ENCODE measurements around the gene ECSCR.
"Not testable (repeated sequence)": the region's sequence is repeated elsewhere in the genome, so short reads cannot be mapped to it uniquely, and the experiment has no call there.

Gene ECSCR

GRCh38 chr5:139462586-139463276 lies at the start of gene ECSCR:
TSS of gene ECSCR (minus strand) at chr5:139462743. CDS start at chr5:139462670, 73 bp downstream.
- DNase-seq = no peak

- not testable (repeated sequence) for DNase-seq
These were observed 42.2 kb upstream of the ECSCR start for GRCh38 chr5:139504722-139505121.

DNA sequence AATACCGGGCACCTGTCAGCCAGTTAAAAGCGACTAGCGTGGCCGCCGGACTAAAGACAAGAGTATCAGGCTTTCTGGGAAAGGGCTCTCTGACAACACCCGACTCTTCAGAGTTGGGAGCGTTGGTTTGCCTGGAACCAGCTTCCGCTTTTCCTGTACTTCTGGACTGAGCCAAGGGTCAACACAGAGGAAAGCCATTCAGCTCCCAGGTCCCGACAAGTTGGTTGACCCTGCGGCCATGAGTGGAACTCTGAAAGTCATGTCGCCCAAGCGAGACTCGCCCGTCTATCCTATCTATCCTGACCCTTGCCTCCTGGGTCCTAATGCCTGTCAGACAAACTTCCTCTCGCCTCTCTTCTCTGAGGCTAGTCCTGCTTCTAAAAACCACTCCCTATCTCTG lies 41.3 kb upstream of the ECSCR start:
- DNase-seq = peak; percentile 41

DNA sequence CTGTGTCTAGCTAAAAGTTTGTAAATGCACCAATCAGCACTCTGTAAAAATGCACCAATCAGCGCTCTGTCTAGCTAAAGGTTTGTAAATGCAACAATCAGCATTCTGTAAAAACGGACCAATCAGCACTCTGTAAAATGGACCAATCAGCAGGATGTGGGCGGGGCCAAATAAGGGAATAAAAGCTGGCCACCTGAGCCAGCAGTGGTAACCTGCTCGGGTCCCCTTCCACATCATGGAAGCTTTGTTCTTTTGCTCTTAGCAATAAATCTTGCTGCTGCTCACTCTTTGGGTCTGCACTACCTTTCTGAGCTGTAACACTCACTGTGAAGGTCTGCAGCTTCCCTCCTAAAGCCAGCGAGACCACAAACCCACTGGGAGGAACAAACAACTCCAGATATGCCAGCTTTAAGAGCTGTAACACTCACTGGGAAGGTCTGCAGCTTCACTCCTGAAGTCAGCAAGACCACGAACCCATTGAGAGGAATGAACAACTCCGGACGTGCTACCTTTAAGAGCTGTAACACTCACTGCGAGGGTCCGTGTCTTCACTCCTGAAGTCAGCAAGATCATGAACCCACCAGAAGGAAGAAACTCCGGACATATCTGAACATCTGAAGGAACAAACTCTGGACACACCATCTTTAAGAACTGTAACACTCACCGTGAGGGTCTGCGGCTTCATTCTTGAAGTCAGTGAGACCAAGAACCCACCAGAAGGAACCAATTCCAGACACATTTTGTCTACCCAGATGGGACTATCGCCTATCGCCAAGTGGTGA lies 40.7 kb upstream of the ECSCR start:
- not testable (repeated sequence) for DNase-seq

DNA sequence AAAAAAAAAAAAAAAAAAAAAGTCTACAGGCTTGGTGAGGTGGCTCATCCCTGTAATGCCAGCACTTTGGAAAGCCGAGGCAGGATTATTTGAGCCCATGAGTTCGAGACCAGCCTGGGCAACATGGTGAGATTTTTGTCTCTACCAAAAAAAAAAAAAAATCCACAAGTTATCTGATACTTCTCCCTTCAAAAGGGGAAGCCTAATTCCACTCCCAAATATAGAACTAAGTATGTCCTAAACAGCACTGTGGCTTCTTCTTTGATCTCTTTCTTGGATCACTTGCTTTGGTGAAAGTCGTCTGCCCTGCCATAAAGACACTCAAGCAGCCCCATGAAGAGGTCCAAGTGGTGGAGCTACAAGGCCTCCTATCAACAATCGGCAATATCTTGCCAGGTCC lies 38.8 kb upstream of the ECSCR start:
- DNase-seq = peak; percentile 25

DNA sequence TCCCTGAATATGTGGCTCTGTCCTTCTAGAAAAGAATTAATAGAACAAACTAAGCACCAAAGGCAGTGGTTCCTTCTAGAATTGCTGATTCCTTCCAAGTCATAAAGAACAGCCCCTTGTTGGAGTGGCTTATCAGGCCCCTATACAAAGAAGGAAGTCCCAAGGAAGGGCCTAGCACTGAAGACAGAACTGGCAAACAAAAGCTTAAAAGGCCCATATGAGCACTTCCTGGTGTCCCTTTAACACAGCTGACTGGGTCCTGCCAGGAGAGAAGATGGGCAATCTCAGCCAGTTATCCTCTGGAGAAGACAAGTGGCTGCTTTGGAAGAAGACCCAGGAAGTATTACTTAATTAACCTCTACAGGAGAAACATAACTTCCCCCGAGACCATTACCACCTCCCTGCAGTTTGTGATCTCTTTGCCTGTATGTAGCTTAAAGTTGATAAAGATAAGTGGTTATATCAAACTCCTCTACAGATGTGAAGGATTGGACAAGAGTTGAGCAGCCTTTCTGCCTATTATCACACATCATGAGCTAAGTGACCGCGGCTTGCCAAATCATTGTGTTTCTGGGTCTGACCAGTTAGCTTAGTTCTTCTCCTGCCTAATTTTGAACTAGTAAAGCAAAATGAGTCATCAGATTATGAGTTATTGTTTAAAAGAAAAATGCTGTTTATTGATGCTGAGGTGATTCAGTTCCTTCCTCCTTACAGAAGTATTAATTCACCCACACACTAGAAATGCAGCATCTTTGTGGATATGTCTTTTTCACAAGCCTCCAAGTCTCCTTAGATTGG lies 33.3 kb upstream of the ECSCR start:
- DNase-seq = peak; percentile 68

DNA sequence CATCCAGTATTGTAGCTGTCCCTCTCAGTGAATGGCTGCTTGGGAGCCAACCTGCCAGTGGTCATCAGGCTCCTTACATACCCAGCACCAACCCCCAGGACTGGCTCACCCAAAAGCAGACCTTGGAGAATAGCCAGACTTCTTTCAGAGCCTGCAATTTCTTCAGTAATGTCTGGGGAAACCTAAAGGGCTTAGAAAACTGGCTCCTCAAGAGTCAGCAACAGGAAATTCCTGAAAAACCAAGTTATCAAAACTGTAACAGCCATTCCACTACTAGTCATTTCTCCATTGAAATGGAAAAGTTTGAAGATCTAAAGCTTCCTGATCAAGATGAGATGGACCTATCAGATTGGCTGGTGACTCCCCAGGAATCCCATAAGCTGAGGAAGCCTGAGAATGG lies 32.3 kb upstream of the ECSCR start:
- DNase-seq = no peak

GRCh38 chr5:139494256-139494655 lies 31.7 kb upstream of the ECSCR start:
- no peak for DNase-seq

DNA sequence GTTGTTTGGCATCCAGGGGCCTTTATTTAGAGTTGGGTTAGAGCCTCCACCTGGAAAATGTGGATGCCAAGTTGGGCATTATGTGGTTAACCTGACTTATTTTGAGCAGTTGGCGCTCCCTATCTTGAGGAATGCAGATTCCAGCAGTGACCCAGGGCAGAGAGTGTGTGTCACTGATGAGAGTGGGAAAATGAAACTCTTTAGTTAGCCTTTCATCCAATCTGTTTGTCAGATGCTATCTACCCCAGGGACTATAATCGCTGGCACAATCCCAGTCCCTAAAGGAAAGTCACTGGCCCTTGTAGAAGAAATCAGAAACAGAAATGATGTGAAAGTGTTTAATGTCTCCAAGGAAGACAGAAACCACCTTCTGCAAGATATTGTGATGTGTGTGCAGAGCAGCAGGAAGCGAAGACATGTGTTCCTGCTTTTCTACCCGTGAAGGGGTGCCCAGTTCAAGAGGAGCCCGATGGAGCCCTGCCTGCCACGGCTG lies 30.2 kb upstream of the ECSCR start:
- peak; percentile 43 for DNase-seq

DNA sequence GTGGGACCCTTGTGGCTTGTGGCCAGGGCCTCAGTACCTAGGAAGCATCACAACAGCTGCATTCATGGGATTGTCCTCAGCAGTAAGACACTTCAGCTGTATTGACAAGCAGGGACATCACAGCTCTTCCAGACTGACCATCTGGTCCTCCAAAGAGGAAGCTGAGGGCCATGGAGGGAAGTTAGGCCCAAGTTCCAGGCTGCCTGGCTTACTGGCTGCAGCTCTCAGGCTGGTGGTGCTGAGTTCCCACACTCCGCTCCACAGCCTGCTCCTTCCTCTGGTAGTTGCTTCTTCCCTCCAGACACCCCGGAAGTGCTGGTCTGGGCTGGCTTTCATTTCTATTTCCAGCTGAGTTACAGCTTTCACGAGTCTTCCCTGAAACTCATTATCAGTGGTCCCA lies 25.7 kb upstream of the ECSCR start:
- DNase-seq = peak; percentile 19

DNA sequence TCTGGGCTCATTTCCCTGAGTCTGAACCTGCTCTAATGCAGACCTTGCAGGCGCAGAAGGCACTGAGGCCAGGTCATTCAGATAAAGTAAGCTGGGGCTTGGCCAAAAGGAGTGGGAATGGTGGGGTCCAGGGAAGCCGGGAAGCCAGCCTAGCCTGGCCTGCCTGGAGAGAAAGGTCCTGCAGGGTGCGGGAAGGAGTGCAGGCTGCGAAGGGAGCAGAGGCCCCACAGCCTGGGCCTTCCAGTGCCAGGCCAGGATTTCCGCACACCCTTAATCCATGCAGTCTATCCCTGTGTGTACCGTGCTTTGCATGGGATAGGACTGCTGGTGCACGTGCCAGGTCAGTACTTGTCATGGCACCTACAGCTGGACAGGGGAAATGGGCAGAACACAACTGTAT lies 23.7 kb upstream of the ECSCR start:
- no peak for DNase-seq

- not testable (repeated sequence) for DNase-seq
These were observed 20.3 kb upstream of the ECSCR start for GRCh38 chr5:139482890-139483208.

GRCh38 chr5:139482050-139482889 lies 19.7 kb upstream of the ECSCR start, which contains the start of gene STING1:
TSS of gene STING1 (minus strand) at chr5:139482758. CDS start at chr5:139481704, 1,054 bp downstream.
- DNase-seq = peak; percentile 97

DNA sequence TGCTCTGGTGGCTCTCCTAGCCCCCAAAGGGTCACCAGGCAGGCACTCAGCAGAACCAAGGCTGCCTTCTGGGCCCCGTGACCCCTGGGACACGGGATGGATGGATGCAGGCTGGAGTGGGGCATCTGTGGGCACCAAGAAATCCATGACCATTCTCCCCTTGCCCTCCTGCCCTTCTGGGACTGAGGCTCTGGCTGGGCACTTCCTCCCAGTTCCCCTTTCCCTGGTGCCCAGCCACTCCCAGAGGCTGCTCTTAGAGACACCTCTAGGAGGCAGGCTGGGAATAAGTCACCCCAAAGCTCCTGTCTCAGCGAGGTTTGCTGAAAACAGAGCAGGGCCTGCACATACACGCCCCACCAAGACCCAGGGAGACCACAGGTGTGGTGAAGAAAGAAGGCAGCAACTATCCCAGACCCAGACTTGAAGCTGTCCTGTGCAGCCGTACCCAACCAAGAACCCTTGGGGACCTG lies 19.1 kb upstream of the ECSCR start:
- peak; percentile 74 for DNase-seq

DNA sequence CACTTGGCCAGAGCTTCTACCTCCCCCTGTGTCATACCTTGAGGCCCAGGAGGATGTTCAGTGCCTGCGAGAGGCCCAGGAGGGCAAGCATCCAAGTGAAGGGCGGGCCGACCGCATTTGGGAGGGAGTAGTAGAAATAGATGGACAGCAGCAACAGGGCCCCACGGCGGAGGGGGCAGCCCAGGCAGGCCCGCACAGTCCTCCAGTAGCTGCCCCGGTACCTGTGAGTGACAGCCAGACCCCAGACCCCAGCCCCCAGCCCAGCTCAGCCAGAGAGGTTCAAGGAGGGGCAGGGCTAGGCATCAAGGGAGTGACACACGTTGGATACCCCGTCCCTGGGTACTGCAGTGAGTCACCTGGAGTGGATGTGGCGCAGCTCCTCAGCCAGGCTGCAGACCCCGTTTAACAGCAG lies 18.6 kb upstream of the ECSCR start:
- DNase-seq = peak; percentile 54

DNA sequence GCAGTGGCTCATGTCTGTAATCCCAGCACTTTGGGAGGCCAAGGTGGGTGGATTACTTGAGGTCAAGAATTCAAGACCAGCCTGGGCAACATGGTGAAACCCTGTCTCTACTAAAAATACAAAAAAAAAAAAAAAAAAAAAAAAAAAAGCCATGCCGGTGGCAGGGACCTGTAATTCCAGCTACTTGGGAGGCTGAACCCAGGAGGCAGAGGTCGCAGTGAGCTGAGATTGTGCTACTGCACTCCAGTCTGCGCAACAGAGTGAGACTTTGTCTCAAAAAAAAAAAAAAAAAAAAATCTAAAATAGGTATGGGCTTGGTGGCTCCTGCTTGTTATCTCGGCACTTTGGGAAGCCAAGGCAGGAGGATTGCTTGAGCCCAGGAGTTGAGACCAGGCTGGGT lies 17.2 kb upstream of the ECSCR start:
- DNase-seq = not testable (repeated sequence)

DNA sequence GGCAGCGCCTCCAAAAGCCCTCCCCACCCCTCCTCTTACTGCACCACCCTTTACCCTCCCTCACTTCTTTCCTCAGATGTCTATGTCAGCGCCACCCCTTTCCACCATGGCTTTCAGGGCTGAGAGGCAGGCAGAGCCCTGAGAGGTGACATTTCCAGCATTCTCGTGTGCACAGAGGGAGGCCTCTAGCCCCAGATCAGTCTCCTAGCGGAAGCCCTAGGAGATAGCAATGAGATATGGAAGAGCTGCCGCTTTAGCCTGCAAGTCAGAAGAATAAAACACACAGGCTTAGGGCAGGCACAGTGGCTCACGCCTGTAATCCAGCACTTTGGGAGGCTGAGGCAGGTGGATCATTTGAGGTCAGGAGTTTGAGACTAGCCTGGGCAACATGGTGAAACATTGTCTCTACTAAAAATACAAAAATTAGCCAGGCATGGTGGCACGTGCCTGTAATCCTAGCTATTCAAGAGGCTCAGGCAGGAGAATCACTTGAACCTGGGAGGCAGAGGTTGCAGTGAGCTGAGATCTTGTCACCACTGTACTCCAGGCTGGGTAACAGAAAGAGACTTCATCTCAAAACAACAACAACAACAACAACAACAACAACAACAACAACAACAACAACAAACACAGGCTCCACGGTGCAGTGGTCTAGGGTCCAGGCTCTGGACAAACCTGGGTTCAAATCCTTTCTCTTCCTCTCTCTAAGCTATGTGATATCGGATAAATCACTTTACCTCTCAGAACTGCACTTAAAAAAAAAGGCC lies 16.3 kb upstream of the ECSCR start:
- peak; percentile 63 for DNase-seq

- peak; percentile 40 for DNase-seq
These were observed 13.5 kb upstream of the ECSCR start for GRCh38 chr5:139475865-139476617.

DNA sequence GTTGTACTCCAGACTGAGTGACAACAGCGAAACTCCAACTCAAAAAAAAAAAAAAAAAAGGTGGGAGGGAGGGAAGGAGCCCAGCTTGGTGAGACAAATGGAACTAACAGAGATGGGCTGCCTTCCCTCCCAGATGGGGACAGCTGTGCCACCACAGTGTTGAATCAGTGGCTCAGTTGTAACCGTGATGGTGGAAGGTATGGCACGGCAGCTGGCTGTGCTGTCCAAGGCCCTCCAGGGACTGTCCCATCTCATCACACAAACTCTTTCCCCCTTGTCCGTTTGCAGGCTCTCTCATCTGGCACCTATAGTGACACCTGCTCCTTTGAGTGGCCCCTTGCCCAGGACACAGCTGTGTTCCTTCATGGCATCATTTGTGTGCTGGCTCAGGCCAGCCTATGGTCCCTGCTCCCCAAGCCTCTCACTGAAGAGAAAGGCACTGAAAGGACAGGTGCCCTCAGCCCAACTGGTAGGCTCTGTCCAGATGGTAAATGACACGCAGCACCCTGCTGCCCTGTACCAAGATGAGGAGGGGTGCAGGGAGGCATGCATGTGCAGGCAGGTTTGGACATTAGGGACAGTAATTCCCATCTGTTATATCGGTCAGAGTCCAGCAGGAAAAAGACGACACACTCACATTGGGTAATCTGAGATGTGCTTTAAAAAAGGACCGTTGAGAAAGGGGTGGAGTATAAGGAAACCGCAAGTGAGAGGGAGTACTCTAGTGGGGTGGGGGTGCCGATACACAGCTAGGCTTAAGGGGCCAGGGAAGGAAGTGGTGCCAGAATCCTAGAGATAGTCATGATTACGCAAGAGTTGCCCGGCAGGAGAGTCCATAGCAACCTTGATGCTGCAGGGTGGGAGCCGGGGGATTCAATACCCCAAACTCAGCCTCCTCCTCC lies 12.6 kb upstream of the ECSCR start:
- peak; percentile 97 for DNase-seq

GRCh38 chr5:139473565-139473964 lies 11.0 kb upstream of the ECSCR start:
- DNase-seq = no peak
